C4-2B (cell line): ENCODE measurements around the gene ROR1.

ENCODE experiments used
- ZFX ChIP-seq: fragments of 450-650 bp; IDR thresholded peaks from 2 replicates; pipeline ENCODE4 v1.6.1; 2017
- TF ChIP-seq, protein P1 (sequence below): fragments of 450-650 bp; conservative IDR thresholded peaks from 2 replicates; pipeline ENCODE4 v1.5.1; 2017; ENCODE audit warnings: mild to moderate bottlenecking

DNA sequence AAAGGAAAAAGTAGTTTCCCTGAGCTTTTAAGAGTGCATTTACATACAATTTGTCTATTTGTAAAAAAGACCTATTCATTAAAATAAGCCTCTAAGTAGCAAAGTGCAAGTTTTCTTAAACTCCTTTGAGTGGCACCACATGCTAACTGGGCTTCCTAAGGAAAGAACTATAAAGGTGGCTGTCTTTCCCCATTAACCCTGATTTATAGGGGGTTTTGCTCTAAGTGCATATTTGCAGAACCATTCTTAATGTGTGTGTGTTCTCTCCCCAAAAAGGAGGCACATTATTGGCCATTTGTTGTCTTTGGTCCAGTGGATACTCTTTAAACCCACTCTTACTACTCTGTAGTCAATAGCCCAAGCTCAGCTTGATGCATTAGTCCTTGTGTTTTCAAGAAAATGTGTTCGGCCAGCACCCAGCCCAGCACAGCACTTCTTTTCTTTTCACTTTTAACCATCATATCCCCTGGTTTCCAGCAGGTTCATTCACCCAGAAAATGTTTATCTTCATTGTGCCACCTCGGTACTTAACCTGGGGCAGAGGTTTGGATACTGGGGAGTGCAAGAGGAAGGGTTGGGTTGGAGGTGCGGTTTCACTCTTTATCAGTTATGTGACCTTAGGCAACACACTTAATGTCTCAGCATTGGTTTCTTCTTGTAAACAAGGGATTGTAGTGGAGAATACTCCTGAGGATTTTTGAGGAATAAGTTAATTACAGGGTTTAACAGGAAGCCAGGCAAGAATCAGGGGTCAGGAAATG lies 267.7 kb downstream of the ROR1 start:
- TF ChIP-seq, protein P1, sequence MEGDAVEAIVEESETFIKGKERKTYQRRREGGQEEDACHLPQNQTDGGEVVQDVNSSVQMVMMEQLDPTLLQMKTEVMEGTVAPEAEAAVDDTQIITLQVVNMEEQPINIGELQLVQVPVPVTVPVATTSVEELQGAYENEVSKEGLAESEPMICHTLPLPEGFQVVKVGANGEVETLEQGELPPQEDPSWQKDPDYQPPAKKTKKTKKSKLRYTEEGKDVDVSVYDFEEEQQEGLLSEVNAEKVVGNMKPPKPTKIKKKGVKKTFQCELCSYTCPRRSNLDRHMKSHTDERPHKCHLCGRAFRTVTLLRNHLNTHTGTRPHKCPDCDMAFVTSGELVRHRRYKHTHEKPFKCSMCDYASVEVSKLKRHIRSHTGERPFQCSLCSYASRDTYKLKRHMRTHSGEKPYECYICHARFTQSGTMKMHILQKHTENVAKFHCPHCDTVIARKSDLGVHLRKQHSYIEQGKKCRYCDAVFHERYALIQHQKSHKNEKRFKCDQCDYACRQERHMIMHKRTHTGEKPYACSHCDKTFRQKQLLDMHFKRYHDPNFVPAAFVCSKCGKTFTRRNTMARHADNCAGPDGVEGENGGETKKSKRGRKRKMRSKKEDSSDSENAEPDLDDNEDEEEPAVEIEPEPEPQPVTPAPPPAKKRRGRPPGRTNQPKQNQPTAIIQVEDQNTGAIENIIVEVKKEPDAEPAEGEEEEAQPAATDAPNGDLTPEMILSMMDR, result no peak
- TF ChIP-seq ZFX, result no peak
